H1 (cell line): ENCODE data around the gene PNMA8C.

Source experiments
- CHD2 ChIP-seq: IDR thresholded peaks from 2 replicates; pipeline ENCODE4 v1.6.1; 2012; ENCODE audit warnings: low read length, improper control_type of control experiment
- CREB1 ChIP-seq: IDR thresholded peaks from 2 replicates; pipeline ENCODE4 v1.6.1; 2012; ENCODE audit warnings: inconsistent platforms
- EP300 ChIP-seq, 2 experiments: IDR thresholded peaks; 1 replicate in 1 of 2; 2 replicates in 1 of 2; pipeline ENCODE4 v1.6.1; 2011 to 2012; ENCODE audit warnings: low read depth in 2 of 2, low read length in 2 of 2, mild to moderate bottlenecking in 2 of 2, borderline replicate concordance in 1 of 2, inconsistent platforms in 1 of 2, moderate library complexity in 1 of 2
- EZH2 ChIP-seq: fragments of 200-600 bp; sonication (generic); IDR thresholded peaks from 2 replicates; pipeline ENCODE4 v1.7.1; 2012; ENCODE audit warnings: low read depth, mild to moderate bottlenecking, moderate library complexity, low read length, inconsistent platforms; ENCODE audit not compliant: severe bottlenecking
- JUN ChIP-seq: IDR thresholded peaks from 2 replicates; pipeline ENCODE4 v1.6.1; 2011; ENCODE audit warnings: low read depth, mild to moderate bottlenecking, improper control_type of control experiment, low read length
- YY1 ChIP-seq: IDR thresholded peaks from 2 replicates; pipeline ENCODE4 v1.6.1; 2011; ENCODE audit warnings: low read depth, mild to moderate bottlenecking, low read length
- TF ChIP-seq, protein P1 (sequence below), 3 experiments: IDR thresholded peaks; 1 replicate in 2 of 3; 2 replicates in 1 of 3; pipeline versions ENCODE4 v1.5.1 to v1.6.1; 2011; ENCODE audit warnings: low read length in 3 of 3, mild to moderate bottlenecking in 3 of 3, inconsistent platforms in 2 of 3, low read depth in 1 of 3, moderate library complexity in 1 of 3; ENCODE audit not compliant: insufficient read depth in 1 of 3; ENCODE audit errors: control extremely low read depth in 1 of 3

DNA sequence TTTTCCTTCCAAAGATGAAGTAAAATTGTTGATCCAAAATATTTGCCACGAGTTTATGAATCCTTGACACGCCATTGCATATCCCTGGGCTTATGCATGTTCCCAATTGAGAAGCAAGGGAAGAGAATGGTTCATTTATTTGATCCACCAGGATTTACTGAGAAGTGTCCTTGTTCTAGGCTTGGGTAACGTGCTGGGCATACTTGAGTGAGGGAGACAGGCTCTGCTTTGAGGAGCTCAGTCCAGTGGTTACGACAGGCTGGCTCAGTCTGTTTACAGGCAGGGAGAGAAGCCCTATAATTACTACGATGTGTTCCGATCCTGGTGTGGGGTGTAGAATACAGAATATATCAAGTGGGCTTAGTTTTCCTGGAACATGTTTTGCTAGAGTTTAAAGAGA lies 6.3 kb upstream of the PNMA8C start:
- TF ChIP-seq JUN (no peak), YY1 (no peak), CREB1 (no peak), EZH2 (no peak), EP300 (IDR thresholded peaks at IDR 0.05; ENCODE audit: borderline replicate concordance in 1 of 2, low read depth in 2 of 2, low read length in 2 of 2) (no peak), CHD2 (no peak)
- TF ChIP-seq, protein P1, sequence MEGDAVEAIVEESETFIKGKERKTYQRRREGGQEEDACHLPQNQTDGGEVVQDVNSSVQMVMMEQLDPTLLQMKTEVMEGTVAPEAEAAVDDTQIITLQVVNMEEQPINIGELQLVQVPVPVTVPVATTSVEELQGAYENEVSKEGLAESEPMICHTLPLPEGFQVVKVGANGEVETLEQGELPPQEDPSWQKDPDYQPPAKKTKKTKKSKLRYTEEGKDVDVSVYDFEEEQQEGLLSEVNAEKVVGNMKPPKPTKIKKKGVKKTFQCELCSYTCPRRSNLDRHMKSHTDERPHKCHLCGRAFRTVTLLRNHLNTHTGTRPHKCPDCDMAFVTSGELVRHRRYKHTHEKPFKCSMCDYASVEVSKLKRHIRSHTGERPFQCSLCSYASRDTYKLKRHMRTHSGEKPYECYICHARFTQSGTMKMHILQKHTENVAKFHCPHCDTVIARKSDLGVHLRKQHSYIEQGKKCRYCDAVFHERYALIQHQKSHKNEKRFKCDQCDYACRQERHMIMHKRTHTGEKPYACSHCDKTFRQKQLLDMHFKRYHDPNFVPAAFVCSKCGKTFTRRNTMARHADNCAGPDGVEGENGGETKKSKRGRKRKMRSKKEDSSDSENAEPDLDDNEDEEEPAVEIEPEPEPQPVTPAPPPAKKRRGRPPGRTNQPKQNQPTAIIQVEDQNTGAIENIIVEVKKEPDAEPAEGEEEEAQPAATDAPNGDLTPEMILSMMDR (IDR thresholded peaks at IDR 0.05; ENCODE audit: control extremely low read depth in 1 of 3, insufficient read depth in 1 of 3, low read depth in 1 of 3, low read length in 3 of 3) = no peak
